WTC11 (cell line): ENCODE results near the gene LAMA4.

ENCODE experiments used
- AR ChIP-seq: fragments of 250-450 bp; sonication (Bioruptor Pico); IDR thresholded peaks from 2 replicates; pipeline ENCODE4 v1.9.0; 2021; ENCODE audit warnings: mild to moderate bottlenecking
- ARID4B ChIP-seq: sonication (generic); formaldehyde crosslinking; IDR thresholded peaks from 2 replicates; pipeline ENCODE4 v1.8.0; 2023; ENCODE audit warnings: missing genetic modification reagents, mild to moderate bottlenecking, borderline replicate concordance
- CTCF ChIP-seq: fragments of 200-600 bp; IDR thresholded peaks from 2 replicates; pipeline ENCODE4 v1.8.0; 2022; ENCODE audit warnings: antibody characterized with exemption
- EMX1 ChIP-seq: fragments of 250-450 bp; sonication (Bioruptor Pico); IDR thresholded peaks from 2 replicates; pipeline ENCODE4 v1.8.0; 2021; ENCODE audit warnings: mild to moderate bottlenecking
- HMGXB4 ChIP-seq: sonication (generic); formaldehyde crosslinking; IDR thresholded peaks from 2 replicates; pipeline ENCODE4 v1.8.1; 2023; ENCODE audit warnings: mild to moderate bottlenecking, moderate library complexity, missing genetic modification reagents
- MLX ChIP-seq: sonication (generic); formaldehyde crosslinking; IDR thresholded peaks from 2 replicates; pipeline ENCODE4 v1.8.1; 2023; ENCODE audit warnings: mild to moderate bottlenecking, missing genetic modification reagents, moderate library complexity
- MYBL2 ChIP-seq: sonication (generic); formaldehyde crosslinking; IDR thresholded peaks from 2 replicates; pipeline ENCODE4 v1.8.1; 2023; ENCODE audit warnings: mild to moderate bottlenecking, moderate library complexity, missing genetic modification reagents
- SP1 ChIP-seq: sonication (generic); formaldehyde crosslinking; conservative IDR thresholded peaks from 2 replicates; pipeline ENCODE4 v1.8.1; 2022; ENCODE audit warnings: missing genetic modification reagents
- ZNF219 ChIP-seq: sonication (generic); formaldehyde crosslinking; IDR thresholded peaks from 2 replicates; pipeline ENCODE4 v1.8.0; 2023; ENCODE audit warnings: missing genetic modification reagents, mild to moderate bottlenecking, borderline replicate concordance

GRCh38 chr6:112300896-112301295 lies 46.5 kb upstream of the LAMA4 start:
- TF ChIP-seq MYBL2 (CRISPR knock-in tag) (no peak), ARID4B (CRISPR knock-in tag) (no peak), CTCF (no peak), AR (CRISPR knock-in tag) (no peak), SP1 (CRISPR knock-in tag) (no peak), MLX (CRISPR knock-in tag) (no peak), ZNF219 (CRISPR knock-in tag) (no peak), EMX1 (CRISPR knock-in tag) (no peak), HMGXB4 (no peak)
